IMR-90 (cell line): ENCODE data around the gene CRYGA. TPM values are rescaled to one million over a fixed set of nuclear protein-coding genes. Genes with fewer than 3 reads are reported as not detected.
"Not testable (repeated sequence)": the region's sequence is repeated elsewhere in the genome, so short reads cannot be mapped to it uniquely, and the experiment has no call there.

ENCODE experiments used
- ATAC-seq: fragments of 200-7000 bp; cut with Tn5 transposase; 2 replicates; pipeline ENCODE4 v1.9.1; 2020; ENCODE audit warnings: low read depth, mild to moderate bottlenecking, moderate library complexity
- BruUV-seq: library from RNA; stranded (reverse); fragments of 400-500 nt; replicated peaks from 2 replicates; lab custom pipeline; 2021; lab: Mats Ljungman, UMichigan
- CTCF ChIA-PET: fragments of 300-600 bp; formaldehyde crosslinking; extraction: SDS; loops from one replicate; lab custom pipeline; 2021; ENCODE audit warnings: antibody characterized with exemption; lab: Yijun Ruan, JAX
- POLR2A ChIA-PET: fragments of 300-600 bp; sonication (Branson Sonifier 250); formaldehyde crosslinking; loops from one replicate; lab custom pipeline; 2022; ENCODE audit warnings: antibody characterized with exemption; ENCODE audit not compliant: unreplicated experiment; lab: Charles Lee
- DNase-seq: peaks from one replicate; pipeline ENCODE4 v3.0.0; 2013
- H2AFZ ChIP-seq: replicated peaks from 2 replicates; pipeline ENCODE3; 2013; ENCODE audit warnings: low read length, mild to moderate bottlenecking; ENCODE audit not compliant: poor library complexity
- H2AK5ac ChIP-seq: 2 replicates; pipeline ENCODE4 v1.6.1; 2013; ENCODE audit warnings: low read depth, low read length, inconsistent platforms
- H2AK9ac ChIP-seq: replicated peaks from 2 replicates; pipeline ENCODE3; 2013; ENCODE audit warnings: mild to moderate bottlenecking, low read depth, low read length, moderate library complexity; ENCODE audit not compliant: poor library complexity
- H2BK120ac ChIP-seq: 2 replicates; pipeline ENCODE4 v1.6.1; 2013; ENCODE audit warnings: low read depth, low read length, inconsistent platforms
- H2BK15ac ChIP-seq: 3 replicates; pipeline ENCODE4 v1.6.1; 2013; ENCODE audit warnings: low read depth, low read length, inconsistent platforms
- H2BK20ac ChIP-seq: 2 replicates; pipeline ENCODE4 v1.6.1; 2013; ENCODE audit warnings: low read depth, mild to moderate bottlenecking, inconsistent platforms, low read length, moderate library complexity
- H2BK5ac ChIP-seq: 2 replicates; pipeline ENCODE4 v1.6.1; 2013; ENCODE audit warnings: mild to moderate bottlenecking, low read depth, low read length, inconsistent platforms; ENCODE audit not compliant: poor library complexity, severe bottlenecking
- H3K14ac ChIP-seq: replicated peaks from 2 replicates; pipeline ENCODE4 v1.6.1; 2013; ENCODE audit warnings: low read depth, low read length, inconsistent platforms
- H3K18ac ChIP-seq: 2 replicates; pipeline ENCODE4 v1.6.1; 2013; ENCODE audit warnings: low read depth, low read length, control low read depth
- H3K23ac ChIP-seq: 2 replicates; pipeline ENCODE4 v1.6.1; 2013; ENCODE audit warnings: low read depth, low read length, inconsistent platforms
- H3K27ac ChIP-seq: 2 replicates; pipeline ENCODE4 v1.5.1; 2013; ENCODE audit warnings: mild to moderate bottlenecking, control low read depth, low read length; ENCODE audit not compliant: insufficient read depth
- H3K27me3 ChIP-seq: 2 replicates; pipeline ENCODE4 v1.6.1; 2013; ENCODE audit warnings: low read length; ENCODE audit not compliant: control insufficient read depth, insufficient read depth
- H3K36me3 ChIP-seq: 2 replicates; pipeline ENCODE4 v1.6.1; 2013; ENCODE audit warnings: low read length, mixed read lengths; ENCODE audit not compliant: control insufficient read depth, insufficient read depth
- H3K4ac ChIP-seq: 2 replicates; pipeline ENCODE4 v1.6.1; 2013; ENCODE audit warnings: low read depth, low read length, inconsistent platforms
- H3K4me1 ChIP-seq: 2 replicates; pipeline ENCODE4 v1.6.1; 2013; ENCODE audit warnings: low read length, mixed read lengths; ENCODE audit not compliant: control insufficient read depth, insufficient read depth
- H3K4me2 ChIP-seq: 2 replicates; pipeline ENCODE4 v1.6.1; 2013; ENCODE audit warnings: low read depth, mild to moderate bottlenecking, control low read depth, low read length, moderate library complexity
- H3K4me3 ChIP-seq: 2 replicates; pipeline ENCODE4 v1.5.1; 2013; ENCODE audit warnings: low read depth, mild to moderate bottlenecking, control low read depth, low read length, moderate library complexity; ENCODE audit not compliant: insufficient read depth
- H3K56ac ChIP-seq: 2 replicates; pipeline ENCODE4 v1.6.1; 2013; ENCODE audit warnings: low read length, inconsistent platforms; ENCODE audit not compliant: insufficient read depth; ENCODE audit errors: extremely low read depth
- H3K79me1 ChIP-seq, 2 experiments: 2 replicates each; pipeline ENCODE4 v1.6.1; 2013; ENCODE audit warnings: low read length in 2 of 2, inconsistent platforms in 1 of 2, low read depth in 1 of 2
- H3K9ac ChIP-seq: 2 replicates; pipeline ENCODE4 v1.6.1; 2013; ENCODE audit warnings: low read depth, low read length, control low read depth
- H3K9me1 ChIP-seq: 2 replicates; pipeline ENCODE4 v1.6.1; 2013; ENCODE audit warnings: low read length, inconsistent platforms; ENCODE audit not compliant: insufficient read depth
- H3K9me3 ChIP-seq: 2 replicates; pipeline ENCODE4 v1.6.1; 2013; ENCODE audit warnings: low read length; ENCODE audit not compliant: control insufficient read depth, insufficient read depth
- H4K20me1 ChIP-seq: 2 replicates; pipeline ENCODE4 v1.6.1; 2013; ENCODE audit warnings: low read length, inconsistent platforms; ENCODE audit not compliant: insufficient read depth
- H4K5ac ChIP-seq: 2 replicates; pipeline ENCODE4 v1.6.1; 2013; ENCODE audit warnings: mild to moderate bottlenecking, low read depth, low read length, control low read depth
- H4K8ac ChIP-seq, 2 experiments: 2 replicates each; pipeline ENCODE4 v1.6.1; 2013; ENCODE audit warnings: low read depth in 2 of 2, low read length in 2 of 2, control low read depth in 1 of 2, inconsistent platforms in 1 of 2
- H4K91ac ChIP-seq: 2 replicates; pipeline ENCODE4 v1.6.1; 2013; ENCODE audit warnings: low read depth, low read length, inconsistent platforms; ENCODE audit not compliant: insufficient read depth
- RCOR1 ChIP-seq: IDR thresholded peaks from 2 replicates; pipeline ENCODE4 v1.6.1; 2012; ENCODE audit warnings: mild to moderate bottlenecking, low read length, improper control_type of control experiment; ENCODE audit not compliant: insufficient replicate concordance
- WGBS, 2 experiments: methylation state at CpG; one replicate each; pipeline versions ENCODE4 v1.1.5 to v1.1.7; 2013; ENCODE audit warnings: missing lambda C conversion rate in 2 of 2; ENCODE audit not compliant: insufficient read length in 1 of 2; ENCODE audit errors: extremely low coverage in 2 of 2; 5-methylcytosine and 5-hydroxymethylcytosine counted together
- dilution Hi-C: fragments of 300-500 bp; cut with HindIII; formaldehyde crosslinking; loops from one replicate; pipeline ENCODE4 v1.14.3; 2018; ENCODE audit warnings: low sequenced_read_pairs; ENCODE audit not compliant: unreplicated experiment
- in situ Hi-C: fragments of 300-500 bp; cut with MboI; formaldehyde crosslinking; loops from 3 replicates; pipeline ENCODE4 v1.14.3; 2019; ENCODE audit warnings: low sequenced_read_pairs, inconsistent platforms, mixed read lengths
- intact Hi-C: fragments of 100-400 bp; cut with micrococcal nuclease; formaldehyde crosslinking; loops from 2 replicates; pipeline ENCODE4 v1.10.0; 2022
- polyA plus RNA-seq, 3 experiments: library from polyadenylated mRNA; depleted of rRNA; stranded (reverse); fragments of >200 nt; gene quantifications; 2 replicates each; pipeline ENCODE4 v1.2.3, GENCODE V29; 2012; ENCODE audit warnings: low replicate concordance in 1 of 3
- total RNA-seq: library from RNA; depleted of rRNA; stranded (reverse); fragments of >200 nt; gene quantifications from 2 replicates; pipeline ENCODE4 v1.2.3, GENCODE V29; 2012

CRYGA gene
- total and polyA plus RNA-seq, 2 of the 4 experiments (the other 2 are of a cell fraction), result not detected

DNA sequence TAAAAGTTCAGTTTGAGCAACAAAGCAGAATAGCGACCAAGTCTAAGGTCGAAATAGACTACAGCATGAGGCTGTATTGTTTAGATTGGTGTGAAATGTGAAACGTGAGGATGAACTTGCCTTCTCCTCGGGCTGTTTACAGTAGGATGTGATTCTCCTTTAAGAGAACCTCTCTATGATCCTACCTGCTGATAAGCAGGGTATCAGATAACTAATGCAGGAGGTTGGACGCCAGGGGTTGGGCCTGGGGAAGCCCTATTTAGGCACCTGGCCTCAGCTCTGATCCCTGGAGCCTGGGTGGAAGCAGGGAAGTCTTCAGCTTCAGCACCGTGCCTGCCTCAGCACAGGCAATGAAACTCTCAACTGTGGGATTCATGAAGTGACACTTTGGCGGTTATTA lies 50.4 kb downstream of the CRYGA start:
- 80% methylated on average over 1 of the region's 7 CpGs; no CpG with 5 or more reads in 1 of the 2 experiments for WGBS, 2 experiments
- H2BK15ac ChIP-seq, result no peak overlapping the region
- H4K5ac ChIP-seq, result no peak overlapping the region
- no peak overlapping the region for H2AK9ac ChIP-seq
- no peak overlapping the region for H2AK5ac ChIP-seq
- in situ Hi-C loops (no loop called here), intact Hi-C loops (no loop called here), dilution Hi-C loops (no loop called here)
- H4K8ac ChIP-seq, result no peak overlapping the region
- no peak overlapping the region for H3K23ac ChIP-seq
- H3K4me2 ChIP-seq, result no peak overlapping the region
- H2BK5ac ChIP-seq, result no peak overlapping the region
- ATAC-seq (no peak), DNase-seq (no peak)
- H3K56ac ChIP-seq, result no peak overlapping the region
- no peaks in the 10 kb centered on the region for H3K4me1 ChIP-seq
- H2BK120ac ChIP-seq, result no peak overlapping the region
- TF ChIP-seq RCOR1, result no peak
- H3K9ac ChIP-seq, result no peak overlapping the region
- H4K20me1 ChIP-seq, result no peaks in the 10 kb centered on the region
- H3K9me1 ChIP-seq, result no peaks in the 10 kb centered on the region
- H3K18ac ChIP-seq, result no peak overlapping the region
- no peaks in the 10 kb centered on the region for H3K36me3 ChIP-seq
- no peak overlapping the region for H3K14ac ChIP-seq
- H3K4ac ChIP-seq, result no peak overlapping the region
- ChIA-PET POLR2A (no interaction called here), CTCF (no interaction called here)
- no peak overlapping the region for H4K91ac ChIP-seq
- H3K27me3 ChIP-seq, result peaks cover 17% of the 10 kb centered on the region
- no peak overlapping the region for H3K27ac ChIP-seq
- H3K79me1 ChIP-seq, result no peaks in the 10 kb centered on the region
- no peak overlapping the region for H2BK20ac ChIP-seq
- H3K4me3 ChIP-seq, result no peak overlapping the region
- no peaks in the 10 kb centered on the region for H3K9me3 ChIP-seq
- no TSS peak for BruUV-seq
- H2AFZ ChIP-seq, result no peak overlapping the region

DNA sequence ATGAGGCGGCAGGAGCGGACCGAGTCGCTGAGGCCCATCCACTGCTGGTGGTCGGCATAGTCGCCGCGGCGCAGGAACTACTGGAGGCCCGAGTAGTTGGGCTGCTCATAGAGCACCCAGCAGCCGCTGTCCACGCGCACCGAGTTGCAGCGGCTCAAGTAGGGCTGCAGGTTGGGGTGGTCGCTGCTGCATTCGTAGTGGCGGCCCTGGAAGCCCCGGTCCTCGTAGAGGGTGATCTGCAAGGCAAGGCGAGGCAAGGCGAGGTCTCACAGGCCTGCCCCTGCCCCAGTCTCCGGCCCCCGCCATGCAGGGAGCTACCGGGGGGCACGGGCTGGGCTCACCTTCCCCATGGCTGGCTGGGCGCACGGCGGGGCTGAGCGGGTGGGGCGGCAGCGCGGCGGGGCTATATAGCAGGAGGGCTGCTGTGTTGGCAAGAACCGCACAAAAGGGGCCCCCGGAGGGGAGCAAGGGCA lies 51.1 kb downstream of the CRYGA start:
- H3K79me1 ChIP-seq, dilution Hi-C loops, H2AFZ ChIP-seq, H2BK20ac ChIP-seq, CTCF ChIA-PET, H3K14ac ChIP-seq, H2BK15ac ChIP-seq, in situ Hi-C loops, H4K20me1 ChIP-seq, H3K27ac ChIP-seq, H4K91ac ChIP-seq, H3K4me3 ChIP-seq, H4K8ac ChIP-seq, H3K4me1 ChIP-seq, H3K9ac ChIP-seq, H2AK9ac ChIP-seq, H2BK5ac ChIP-seq, H2BK120ac ChIP-seq, H3K9me1 ChIP-seq, DNase-seq, H3K18ac ChIP-seq, H3K4me2 ChIP-seq, H3K36me3 ChIP-seq, H4K5ac ChIP-seq, H3K23ac ChIP-seq, H2AK5ac ChIP-seq, H3K9me3 ChIP-seq, H3K4ac ChIP-seq, H3K56ac ChIP-seq, ATAC-seq, intact Hi-C loops, BruUV-seq, POLR2A ChIA-PET: not testable (repeated sequence)
- H3K27me3 ChIP-seq, result peaks cover 17% of the 10 kb centered on the region
- 17% methylated on average over 17 of the region's 36 CpGs; no CpG with 5 or more reads in 1 of the 2 experiments for WGBS, 2 experiments
